GM12878 (cell line): ENCODE data around the gene GANC. TPM values are rescaled to one million over a fixed set of nuclear protein-coding genes. Genes with fewer than 3 reads are reported as not detected.

Experiments
- ATF7 ChIP-seq: fragments of 450-650 bp; IDR thresholded peaks from 2 replicates; pipeline ENCODE4 v1.6.1; 2016; ENCODE audit warnings: low read depth, mild to moderate bottlenecking
- BMI1 ChIP-seq: fragments of 450-650 bp; IDR thresholded peaks from 2 replicates; pipeline ENCODE4 v1.6.1; 2016; ENCODE audit warnings: mild to moderate bottlenecking, moderate library complexity, borderline replicate concordance
- CEBPB ChIP-seq, 2 experiments: fragments of 150-350 bp in 1 of 2; IDR thresholded peaks; 2 replicates each; pipeline ENCODE4 v1.6.1; 2012 to 2014; ENCODE audit warnings: low read depth in 2 of 2, low read length in 2 of 2, borderline replicate concordance in 1 of 2, inconsistent platforms in 1 of 2
- DPF2 ChIP-seq: fragments of 450-650 bp; IDR thresholded peaks from 2 replicates; pipeline ENCODE4 v1.6.1; 2017; ENCODE audit warnings: mild to moderate bottlenecking
- ESRRA ChIP-seq: IDR thresholded peaks from 2 replicates; pipeline ENCODE4 v1.6.1; 2012; ENCODE audit warnings: mild to moderate bottlenecking, low read length, improper control_type of control experiment
- HDAC2 ChIP-seq: fragments of 200-600 bp; sonication (generic); IDR thresholded peaks from 2 replicates; pipeline ENCODE4 v1.6.1; 2017
- IKZF2 ChIP-seq, 2 experiments: fragments of 450-650 bp; IDR thresholded peaks; 2 replicates each; pipeline ENCODE4 v1.6.1; 2017; ENCODE audit warnings: mild to moderate bottlenecking in 2 of 2, moderate library complexity in 2 of 2
- IRF4 ChIP-seq: IDR thresholded peaks from 2 replicates; pipeline ENCODE4 v1.6.1; 2011; ENCODE audit warnings: low read depth, low read length
- MYB ChIP-seq: fragments of 150-350 bp; IDR thresholded peaks from 2 replicates; pipeline ENCODE4 v1.6.1; 2014; ENCODE audit warnings: mild to moderate bottlenecking, low read depth, low read length, borderline replicate concordance
- NR2C2 ChIP-seq: IDR thresholded peaks from 2 replicates; pipeline ENCODE4 v1.6.1; 2011; ENCODE audit warnings: borderline replicate concordance, low read depth; ENCODE audit not compliant: control insufficient read depth, insufficient read length
- PAX8 ChIP-seq: fragments of 450-650 bp; IDR thresholded peaks from 2 replicates; pipeline ENCODE4 v1.6.1; 2017; ENCODE audit warnings: mild to moderate bottlenecking, moderate library complexity
- PRDM15 ChIP-seq: fragments of 450-650 bp; formaldehyde crosslinking; IDR thresholded peaks from 2 replicates; pipeline ENCODE4 v1.4.0; 2020; ENCODE audit warnings: mild to moderate bottlenecking, moderate library complexity
- SMC3 ChIP-seq: IDR thresholded peaks from 2 replicates; pipeline ENCODE4 v1.6.1; 2011; ENCODE audit warnings: low read length, improper control_type of control experiment, borderline replicate concordance
- STAT1 ChIP-seq: fragments of 450-650 bp; conservative IDR thresholded peaks from 2 replicates; pipeline ENCODE4 v1.6.1; 2014; ENCODE audit warnings: antibody characterized with exemption, mild to moderate bottlenecking
- SUZ12 ChIP-seq: fragments of 200-600 bp; sonication (generic); IDR thresholded peaks from one replicate; pipeline ENCODE4 v1.6.1; 2018; ENCODE audit warnings: antibody characterized with exemption, mild to moderate bottlenecking; ENCODE audit not compliant: unreplicated experiment
- TARDBP ChIP-seq: IDR thresholded peaks from 2 replicates; pipeline ENCODE4 v1.6.1; 2016; ENCODE audit warnings: borderline replicate concordance
- YBX1 ChIP-seq: fragments of 450-650 bp; IDR thresholded peaks from 2 replicates; pipeline ENCODE4 v1.6.1; 2016; ENCODE audit warnings: antibody characterized with exemption
- polyA plus RNA-seq, 11 experiments: library from polyadenylated mRNA; depleted of rRNA in 4 of 11; unstranded in 6 of 11; stranded (reverse) in 5 of 11; fragments of >200 nt; fragmentation: Nextera tagmentation in 4 of 11; fragmentation: Illumina TruSeq in 1 of 11; extraction: Ambion mirVana in 4 of 11; extraction: Trizol in 1 of 11; gene quantifications; 1 replicate in 1 of 11; 2 replicates in 10 of 11; pipeline versions ENCODE4 v1.2.1 to v1.2.3, GENCODE V29; 2011 to 2016; ENCODE audit warnings: inconsistent platforms in 2 of 11, missing spikeins in 2 of 11, low read depth in 1 of 11
- total RNA-seq, 4 experiments: library from RNA; depleted of rRNA in 3 of 4; stranded (reverse); fragments of >200 nt in 3 of 4; fragmentation: Illumina TruSeq in 1 of 4; extraction: Trizol in 1 of 4; gene quantifications; 2 replicates each; pipeline versions ENCODE4 v1.2.1 to v1.2.3, GENCODE V29; 2013 to 2021

Gene GANC
- total and polyA plus RNA-seq, 10 of the 15 experiments (the other 5 are each of a cell fraction or from before 2014, with no cell fraction given), result 11.3 to 35.3 (median 23.0) TPM

GRCh38 chr15:42272939-42273899 lies at the start of gene GANC, which contains the start of gene TMEM87A (continued):
- TF ChIP-seq NR2C2 (no peak), CEBPB (IDR thresholded peaks at IDR 0.05; ENCODE audit: borderline replicate concordance in 1 of 2, low read depth in 2 of 2, low read length in 2 of 2) (no peak), YBX1 (no peak), ESRRA (no peak; the same call in 1 of the 2 replicates), HDAC2 (no peak), DPF2 (no peak), ATF7 (peak; percentile 71), PRDM15 (CRISPR knock-in tag) (no peak), BMI1 (no peak), SMC3 (no peak), STAT1 (peak; percentile 76; the same call in 1 of the 2 replicates), MYB (no peak), TARDBP (no peak), IKZF2 (IDR thresholded peaks at IDR 0.05) (peak; percentile 36 to 58; a peak in 2 of 4 replicates), SUZ12 (no peak), PAX8 (peak; percentile 88; the same call in 1 of the 2 replicates), IRF4 (no peak)
